ENCODE measurements around the gene CCL25. TPM values are rescaled to one million over a fixed set of nuclear protein-coding genes. Genes with fewer than 3 reads are reported as not detected.
A peak's percentile ranks its signal among the peaks of the same experiment; 100 is the strongest.

The CCL25 gene
- total RNA-seq, 1 experiment from 2014 or later, result not detected

GRCh38 chr19:8095354-8095886 lies 42.9 kb downstream of the CCL25 start:
- Histone ChIP-seq H3K4me3 (replicated peaks in 1 of 2; ENCODE audit: low read depth in 1 of 2, low read length in 2 of 2) (no peak overlapping the region), H3K4me1 (ENCODE audit: control insufficient read depth in 1 of 2, insufficient read depth in 2 of 2, low read length in 2 of 2) (no peaks in the 10 kb centered on the region), H3K27ac (ENCODE audit: low read depth, low read length) (no peak overlapping the region), H3K4me2 (ENCODE audit: low read length) (no peak overlapping the region), H3K9me2 (ENCODE audit: insufficient read depth) (no peaks in the 10 kb centered on the region), H4K20me1 (ENCODE audit: insufficient read depth) (no peaks in the 10 kb centered on the region), H3K36me3 (ENCODE audit: control insufficient read depth in 1 of 2, insufficient read depth in 2 of 2, low read length in 2 of 2) (no peaks in the 10 kb centered on the region; a peak in 1 of 4 replicates), H3K79me2 (ENCODE audit: insufficient read depth, low read length) (no peaks in the 10 kb centered on the region), H3K9ac (ENCODE audit: low read length) (no peak overlapping the region), H2AFZ (ENCODE audit: low read depth, low read length, poor library complexity, severe bottlenecking) (no peak overlapping the region), H3K9me3 (ENCODE audit: control insufficient read depth in 1 of 2, insufficient read depth in 1 of 2, low read depth in 1 of 2, low read length in 2 of 2) (peaks cover 21 to 23% of the 10 kb centered on the region in 2 experiments; a peak in 2 of 4 replicates), H3K27me3 (ENCODE audit: insufficient read depth, low read length) (no peaks in the 10 kb centered on the region)
- ChIA-PET POLR2A (no interaction called here), RAD21 (ENCODE audit: low non-redundant PET in 1 of 2, low total read pairs in 2 of 2, uncharacterized antibody in 2 of 2, unreplicated experiment in 2 of 2) (no interaction called here), CTCF (interaction anchor here (0.6 kb wide), 1 partner anchor 910 kb away, joined by 3 read pairs; no protein-coding TSS in a partner anchor)
- intact Hi-C loops (cut with micrococcal nuclease), result no loop called here
- TF ChIP-seq CBX3 (IDR thresholded peaks at IDR 0.05; ENCODE audit: low read depth) (peak; percentile 82), SIN3A (IDR thresholded peaks at IDR 0.05; ENCODE audit: low read depth) (no peak)
- no TSS peak for BruUV-seq (replicated peaks)
- DNase-seq (ENCODE audit: low read depth, low spot score) (no peak), ATAC-seq (no peak)

GRCh38 chr19:8096071-8096470 lies 43.5 kb downstream of the CCL25 start:
- ChIA-PET RAD21 (ENCODE audit: low non-redundant PET in 1 of 2, low total read pairs in 2 of 2, uncharacterized antibody in 2 of 2, unreplicated experiment in 2 of 2) (no interaction called here), CTCF (no interaction called here), POLR2A (no interaction called here)
- Histone ChIP-seq H3K4me1 (ENCODE audit: control insufficient read depth in 1 of 2, insufficient read depth in 2 of 2, low read length in 2 of 2) (no peaks in the 10 kb centered on the region), H3K4me2 (ENCODE audit: low read length) (no peak overlapping the region), H3K27ac (ENCODE audit: low read depth, low read length) (no peak overlapping the region), H3K79me2 (ENCODE audit: insufficient read depth, low read length) (no peaks in the 10 kb centered on the region), H3K9me3 (ENCODE audit: control insufficient read depth in 1 of 2, insufficient read depth in 1 of 2, low read depth in 1 of 2, low read length in 2 of 2) (peaks cover 21 to 23% of the 10 kb centered on the region in 2 experiments; a peak in 2 of 4 replicates), H3K9ac (ENCODE audit: low read length) (no peak overlapping the region), H4K20me1 (ENCODE audit: insufficient read depth) (no peaks in the 10 kb centered on the region), H3K9me2 (ENCODE audit: insufficient read depth) (no peaks in the 10 kb centered on the region), H2AFZ (ENCODE audit: low read depth, low read length, poor library complexity, severe bottlenecking) (no peak overlapping the region), H3K4me3 (replicated peaks in 1 of 2; ENCODE audit: low read depth in 1 of 2, low read length in 2 of 2) (no peak overlapping the region), H3K36me3 (ENCODE audit: control insufficient read depth in 1 of 2, insufficient read depth in 2 of 2, low read length in 2 of 2) (no peaks in the 10 kb centered on the region; a peak in 1 of 4 replicates), H3K27me3 (ENCODE audit: insufficient read depth, low read length) (no peaks in the 10 kb centered on the region)
- no peak for ATAC-seq
- DNase-seq (ENCODE audit: low read depth, low spot score), result no peak
- intact Hi-C loops (cut with micrococcal nuclease), result no loop called here
- BruUV-seq (replicated peaks), result no TSS peak
- TF ChIP-seq TCF7L2 (IDR thresholded peaks at IDR 0.05; ENCODE audit: borderline replicate concordance, extremely low read depth, insufficient read depth, insufficient read length) (no peak), CTCF (IDR thresholded peaks at IDR 0.05 in 2 of 3, conservative IDR thresholded peaks at IDR 0.05 in 1 of 3; ENCODE audit: borderline replicate concordance in 1 of 3, insufficient read depth in 1 of 3, low read depth in 2 of 3, low read length in 2 of 3) (0 out of 6 replicates have a peak, but pooled peaks of 1 of the 3 experiments have one; percentile 13)

All from HCT116 (cell line).